Stimulated activated CD8-positive, alpha-beta memory T cell treated with anti-CD3 and anti-CD28 coated beads, Interleukin-12 subunit alpha, Interleukin-12 subunit beta, amount 100 ng/mL, for 24 hours (primary cell): ENCODE measurements around the gene TLE2.
"Not testable (repeated sequence)": the region's sequence is repeated elsewhere in the genome, so short reads cannot be mapped to it uniquely, and the experiment has no call there.

Experiments
- DNase-seq: peaks from one replicate; pipeline ENCODE4 v3.0.0-alpha.2; 2020; ENCODE audit errors: extremely low read depth

TLE2 gene

DNA sequence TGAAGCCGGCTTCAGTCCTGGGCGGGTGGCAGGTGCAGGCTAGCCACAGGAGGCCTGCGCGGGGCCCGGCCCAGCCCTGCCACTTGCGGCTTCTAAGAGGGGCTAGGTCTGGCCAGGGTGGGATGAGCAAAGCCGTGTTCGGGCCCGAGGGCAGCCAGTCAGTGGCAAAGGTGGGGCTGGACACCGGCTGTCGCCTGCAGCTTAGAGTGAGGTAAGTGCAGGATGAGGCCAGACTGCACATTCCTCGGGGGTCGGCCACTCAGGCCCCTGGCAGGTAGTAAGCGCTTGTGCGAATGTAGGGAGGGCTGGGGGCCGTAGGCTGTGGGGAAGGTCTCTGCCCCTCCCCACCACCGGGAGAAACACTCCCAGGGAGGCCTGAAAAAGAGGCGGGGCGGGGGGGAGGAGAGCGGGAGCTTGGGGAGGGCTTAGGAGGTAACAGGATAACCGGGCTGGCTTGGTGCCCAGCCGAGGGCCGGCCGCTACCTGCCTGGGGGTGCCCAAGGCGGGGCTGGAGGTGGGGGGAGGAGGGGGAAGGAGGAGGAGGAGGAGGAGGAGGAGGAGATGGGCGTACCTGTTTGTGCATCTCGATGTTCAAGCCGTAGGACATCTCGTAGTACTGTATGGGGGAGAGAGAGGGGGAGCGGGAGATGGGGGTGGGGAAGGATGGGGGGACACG, 26.8 kb upstream of the TLE2 start:
- DNase-seq: no peak

DNA sequence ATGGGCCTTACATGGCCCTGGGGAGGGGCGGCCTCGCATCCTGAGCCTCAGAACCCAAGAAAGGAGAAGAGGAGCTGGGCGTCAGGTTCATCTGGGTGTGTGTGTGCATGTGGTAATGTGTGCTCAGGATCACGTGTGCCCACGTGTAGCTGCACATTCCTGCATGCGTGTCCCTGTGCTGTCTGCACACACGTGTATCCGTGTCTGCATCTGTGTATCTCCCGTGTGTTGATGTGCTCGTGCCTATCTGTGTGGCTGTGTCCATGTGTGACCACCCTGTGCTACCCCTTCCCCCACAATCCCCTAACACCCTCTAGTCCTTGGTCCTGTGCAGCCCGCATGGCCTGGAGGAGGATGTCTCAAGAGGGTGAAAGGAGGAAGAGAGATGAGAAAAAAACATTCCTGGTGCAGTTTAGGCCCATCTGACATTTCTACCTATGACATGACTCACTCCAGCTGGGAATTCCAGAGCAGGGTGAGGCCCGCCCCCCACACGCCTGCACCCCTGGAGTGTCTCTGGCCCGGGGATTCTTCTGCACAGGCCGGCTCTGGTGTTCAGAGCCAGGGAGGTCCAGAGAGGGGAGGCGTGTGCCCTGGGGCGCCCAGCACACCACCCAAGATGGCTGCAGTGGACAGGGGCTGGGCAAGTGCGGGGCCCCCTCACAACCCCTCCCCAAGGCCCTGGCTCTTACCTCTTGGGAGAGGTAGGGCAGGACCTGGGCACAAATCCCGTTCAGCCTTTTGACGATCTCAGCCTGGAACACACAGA, 26.1 kb upstream of the TLE2 start:
- no peak for DNase-seq

DNA sequence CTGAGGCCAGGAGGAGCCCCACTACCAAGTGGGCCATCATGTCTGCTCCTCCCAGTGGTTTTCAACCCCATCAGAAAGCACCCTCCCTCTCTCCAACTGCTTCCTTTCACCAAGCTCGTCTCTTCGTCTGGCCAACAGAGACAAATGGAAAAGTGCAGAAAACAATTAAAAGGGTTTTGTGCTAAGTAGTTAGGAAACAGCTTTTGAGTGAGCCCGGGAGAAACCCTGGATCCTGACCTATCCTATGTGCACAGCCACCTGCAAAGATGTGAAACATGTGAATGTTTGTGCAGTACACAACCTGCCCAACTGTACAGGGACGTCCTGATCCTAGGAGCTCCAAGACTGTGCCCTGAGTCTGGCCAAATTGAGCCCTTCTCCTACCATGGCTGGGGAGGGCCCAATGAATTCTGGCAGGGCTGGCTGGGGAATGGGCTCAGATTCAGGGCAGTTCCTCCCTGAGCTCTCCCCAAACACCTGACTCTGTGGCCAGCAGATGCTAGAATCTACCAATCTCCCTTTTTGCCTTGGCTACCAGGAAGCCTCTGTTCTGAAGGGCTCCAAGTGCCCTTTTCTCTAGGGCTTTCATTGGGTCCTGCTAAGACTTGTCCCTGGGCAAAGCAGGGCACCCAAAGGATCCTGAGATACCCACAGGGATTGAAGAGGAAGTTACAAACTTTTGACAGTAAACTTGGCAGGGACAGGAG, 25.3 kb upstream of the TLE2 start:
- DNase-seq: no peak

DNA sequence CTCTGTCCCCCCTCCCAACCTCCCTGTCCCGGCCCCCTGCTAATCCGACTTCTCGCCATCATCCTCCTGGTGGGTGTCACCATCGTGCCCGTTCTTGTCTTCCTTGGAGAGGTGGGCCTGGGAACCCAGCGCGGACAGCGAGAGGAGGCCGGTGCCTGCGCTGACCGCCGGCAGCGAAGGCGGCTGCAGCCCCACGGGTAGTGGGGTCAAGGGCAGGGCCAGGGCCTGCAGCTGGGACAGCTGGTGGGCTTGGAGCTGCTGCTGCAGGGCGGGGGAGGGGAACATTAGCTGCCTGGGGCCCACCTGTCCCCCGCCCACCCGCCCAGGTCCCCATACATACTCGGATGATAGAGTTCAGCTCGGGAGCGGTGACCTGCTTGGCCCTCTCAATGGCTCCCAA, 24.7 kb upstream of the TLE2 start:
- no peak for DNase-seq

DNA sequence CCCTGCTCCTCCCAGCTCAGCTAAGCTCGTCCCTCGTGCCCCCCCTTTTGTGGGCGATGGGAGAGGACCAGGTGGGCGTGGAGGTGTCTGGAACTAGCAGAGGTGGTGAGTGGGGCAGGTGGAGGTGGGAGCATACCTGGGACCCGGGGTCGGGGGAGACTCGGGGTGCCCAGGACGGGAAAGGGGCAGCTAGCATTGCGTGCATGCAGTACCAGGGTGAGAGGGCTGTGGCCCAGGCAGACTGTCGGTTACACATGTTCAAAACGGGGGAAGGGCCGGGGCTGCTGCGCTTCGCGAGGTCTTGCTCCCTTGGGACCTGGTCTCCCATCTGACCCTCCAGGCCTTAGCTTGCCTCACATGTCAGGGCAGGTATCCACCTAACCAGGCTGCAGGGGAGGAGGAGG, 24.1 kb upstream of the TLE2 start:
- no peak for DNase-seq

DNA sequence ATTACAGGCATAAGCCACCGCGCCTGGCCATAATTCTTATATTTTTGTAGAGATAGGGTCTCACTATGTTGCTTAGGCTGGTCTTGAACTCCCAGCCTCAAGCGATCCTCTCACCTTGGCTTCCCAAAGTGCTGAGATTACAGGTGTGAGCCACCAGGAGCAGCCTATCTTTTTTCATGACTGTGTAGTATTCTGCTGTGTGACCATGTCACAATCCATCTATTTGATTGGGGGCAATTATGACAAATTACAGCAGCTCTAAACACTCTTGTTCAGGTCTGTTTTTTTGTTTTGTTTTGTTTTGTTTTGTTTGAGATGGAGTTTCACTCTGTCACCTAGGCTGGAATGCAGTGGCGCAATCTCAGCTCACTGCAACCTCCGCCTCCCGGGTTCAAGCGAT, 20.9 kb upstream of the TLE2 start:
- not testable (repeated sequence) for DNase-seq

DNA sequence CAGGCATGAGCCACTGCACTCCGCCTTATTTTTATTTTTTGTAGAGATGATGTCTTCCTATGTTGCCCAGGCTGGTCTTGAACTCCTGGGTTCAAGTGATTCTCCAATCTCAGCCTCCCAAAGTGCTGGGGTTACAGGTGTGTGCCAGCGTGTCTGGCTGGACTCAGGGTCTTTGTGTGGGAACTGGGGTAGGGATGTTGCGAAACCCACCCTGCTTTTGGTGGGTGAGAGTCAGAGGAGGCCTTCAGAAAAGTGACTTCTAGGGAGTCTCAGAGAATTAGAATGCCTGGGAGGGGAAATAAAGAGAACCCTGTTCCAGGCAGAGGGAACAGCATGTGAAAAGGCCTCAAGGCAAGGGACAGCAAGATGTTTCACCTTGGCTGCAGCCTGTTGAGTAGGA, 20.0 kb upstream of the TLE2 start:
- DNase-seq: no peak

DNA sequence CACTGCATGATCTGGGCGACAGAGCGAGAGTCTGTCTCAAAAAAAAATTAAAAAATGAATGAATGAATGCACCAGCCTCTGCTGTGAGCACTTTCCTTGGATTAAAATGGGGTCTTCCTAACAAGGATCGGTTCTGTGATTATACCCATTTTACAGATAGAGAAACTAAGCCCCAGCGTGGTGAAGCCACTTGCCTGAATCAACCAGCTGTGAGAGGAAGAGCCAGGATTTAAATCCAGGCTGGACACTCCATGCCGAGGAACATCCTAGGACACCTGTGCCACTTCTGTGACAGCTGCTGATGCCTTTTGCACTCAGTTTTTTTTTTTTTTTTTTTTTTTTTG, 19.1 kb upstream of the TLE2 start:
- no peak for DNase-seq

DNA sequence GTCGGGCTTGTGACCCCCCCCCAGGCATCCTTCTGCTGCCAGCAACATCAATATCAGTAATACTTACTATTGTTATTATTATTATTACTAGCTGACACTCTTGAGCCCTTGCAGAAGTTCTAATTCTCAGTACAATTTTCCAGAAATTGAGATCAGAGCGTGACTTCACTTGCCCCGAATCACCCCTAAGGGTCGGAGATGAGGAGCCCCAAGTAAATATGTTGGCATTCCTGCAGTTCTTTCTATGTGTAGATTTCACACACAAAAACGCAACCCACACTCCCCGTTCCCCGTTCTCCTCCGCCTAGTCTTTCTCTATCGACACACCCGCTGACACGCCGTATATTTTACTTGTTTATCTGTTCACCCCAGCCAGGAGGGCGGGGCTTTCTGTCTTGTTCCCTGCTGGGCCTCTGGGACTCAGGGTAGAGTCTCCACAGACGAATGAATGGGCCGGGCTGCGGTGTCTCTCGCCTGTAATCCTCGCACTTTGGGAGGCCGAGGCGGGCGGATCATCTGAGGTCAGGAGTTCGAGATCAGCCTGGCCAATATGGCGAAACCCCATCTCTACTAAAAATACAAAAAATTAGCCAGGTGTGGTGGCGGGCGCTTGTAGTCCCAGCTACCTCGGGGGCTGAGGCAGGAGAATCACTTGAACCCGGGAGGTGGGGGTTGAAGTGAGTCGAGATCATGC, 18.6 kb upstream of the TLE2 start:
- DNase-seq: no peak

DNA sequence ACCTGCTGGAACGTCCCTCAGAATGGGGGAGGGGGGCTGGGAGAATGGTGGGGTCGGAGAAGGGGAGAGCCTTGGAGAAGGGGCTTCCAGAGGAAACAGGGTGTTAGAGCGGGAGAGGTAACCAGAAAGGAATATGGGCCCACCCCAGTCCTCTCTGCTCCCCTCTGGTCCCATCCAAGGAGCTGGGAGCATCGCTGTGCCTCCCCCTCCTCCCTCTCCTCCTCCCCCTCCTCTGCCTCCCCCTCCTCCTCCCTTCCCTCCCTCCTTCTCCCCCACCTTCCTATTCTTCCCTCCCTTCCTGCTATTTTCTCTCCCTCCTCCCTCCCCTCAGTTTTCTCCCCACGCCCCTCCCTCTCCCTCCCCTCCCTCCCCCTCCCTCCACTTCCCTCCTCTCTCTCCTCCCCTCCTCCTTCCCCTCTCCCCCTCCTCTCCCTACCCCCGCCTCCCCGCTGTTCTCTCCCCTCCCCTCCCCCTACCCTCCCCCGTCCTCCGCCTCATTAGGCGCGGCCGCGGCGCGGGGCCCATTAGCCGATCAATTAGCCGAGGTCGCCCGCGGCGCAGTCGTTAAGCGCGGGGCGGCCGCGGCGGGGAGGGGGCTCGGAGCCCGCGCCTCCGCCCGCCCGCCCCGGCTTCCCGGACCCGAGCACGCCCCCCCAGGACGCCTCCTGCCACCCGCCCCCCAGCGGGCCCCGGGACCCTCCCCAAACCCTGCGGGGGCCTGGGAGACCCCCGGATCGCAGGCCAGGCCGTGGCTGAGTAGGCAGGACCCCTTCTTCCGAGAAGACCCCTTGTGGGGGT, 17.8 kb upstream of the TLE2 start:
- DNase-seq: no peak

DNA sequence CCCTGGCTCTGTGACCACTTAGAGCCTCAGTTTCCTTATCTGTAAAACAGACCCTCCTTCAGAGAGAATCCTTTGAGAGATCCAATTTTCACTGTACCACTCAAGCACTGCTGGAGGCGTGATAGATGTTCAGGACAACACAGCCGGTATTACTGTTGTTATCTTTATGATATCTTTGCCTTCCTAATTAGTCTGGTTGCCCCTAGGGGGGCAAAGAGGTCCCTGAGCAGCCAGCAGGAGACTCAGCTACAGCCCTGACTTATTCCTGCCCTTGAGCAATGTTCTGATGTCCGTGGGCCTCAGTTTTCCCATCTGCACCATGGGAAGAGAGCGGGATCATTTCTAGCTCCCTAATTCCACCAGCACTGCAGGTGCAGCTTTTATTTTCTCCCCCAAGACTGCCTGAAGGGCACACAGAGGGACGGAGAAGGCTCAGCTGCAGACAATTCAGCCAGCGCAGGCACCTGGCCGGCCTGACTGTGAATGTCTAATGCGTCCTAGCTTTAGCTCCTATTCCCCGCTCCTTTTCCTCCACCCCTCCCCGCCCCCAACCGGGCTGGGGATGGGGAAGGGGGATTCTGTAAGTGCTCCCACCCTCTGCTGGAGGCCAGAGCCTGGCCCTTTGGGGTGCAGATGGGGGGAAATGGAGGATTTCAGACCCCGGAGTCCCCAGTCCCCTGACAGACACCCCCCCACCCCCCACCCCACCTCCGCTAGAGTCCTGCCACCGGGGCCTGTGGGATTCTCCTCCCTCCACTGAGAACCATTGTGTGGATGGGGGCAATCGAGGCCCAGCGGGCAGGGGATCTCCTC, 17.0 kb upstream of the TLE2 start:
- DNase-seq: no peak

DNA sequence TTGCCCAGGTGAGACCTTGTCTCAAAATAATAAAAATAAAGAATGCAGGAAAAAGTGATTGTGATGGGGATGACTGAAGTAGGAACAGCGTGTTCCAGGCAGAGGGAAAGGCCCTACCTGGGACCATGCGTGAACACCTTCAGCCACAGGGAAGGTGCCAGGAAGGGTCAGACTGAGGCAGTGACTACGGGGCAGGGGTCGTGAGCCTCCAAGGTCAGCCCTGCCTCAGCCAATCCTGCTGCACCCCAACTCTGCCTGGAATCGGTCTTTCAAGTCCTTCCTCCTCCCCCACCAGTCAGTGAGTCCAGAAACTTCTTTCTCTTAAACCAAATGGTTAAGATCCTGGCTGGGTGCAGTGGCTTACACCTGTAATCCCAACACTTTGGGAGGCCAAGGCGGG, 16.1 kb upstream of the TLE2 start:
- no peak for DNase-seq

DNA sequence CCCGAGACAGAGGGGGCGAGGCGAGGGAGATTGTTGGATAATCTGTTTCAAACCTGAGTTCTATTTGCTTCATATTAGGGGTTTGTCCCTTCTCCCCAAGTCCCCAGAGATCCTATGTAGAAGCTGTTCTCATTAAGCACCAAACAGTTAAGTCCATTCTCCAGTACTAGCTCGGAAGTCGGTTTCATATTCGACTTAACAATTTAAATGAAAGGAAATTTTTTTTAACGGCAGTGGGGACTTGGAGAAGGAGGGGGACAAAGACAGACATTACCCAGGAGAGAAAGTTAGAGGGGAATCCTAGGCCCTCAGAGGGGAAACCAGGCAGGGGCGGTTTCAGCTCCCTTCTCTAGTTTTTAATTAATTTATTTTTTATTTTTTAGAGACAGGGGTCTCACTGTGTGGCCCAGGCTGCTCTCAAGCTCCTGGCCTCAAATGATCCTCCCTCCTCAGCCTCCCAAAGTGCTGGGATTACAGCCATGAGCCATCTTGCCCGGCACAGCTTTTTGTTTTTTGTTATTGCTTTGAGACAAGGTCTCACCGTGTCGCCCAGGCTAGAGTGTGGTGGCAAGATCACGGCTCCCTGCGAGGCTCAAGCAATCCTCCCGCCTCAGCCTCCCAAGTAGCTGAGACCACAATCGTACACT, 13.7 kb upstream of the TLE2 start:
- no peak for DNase-seq

DNA sequence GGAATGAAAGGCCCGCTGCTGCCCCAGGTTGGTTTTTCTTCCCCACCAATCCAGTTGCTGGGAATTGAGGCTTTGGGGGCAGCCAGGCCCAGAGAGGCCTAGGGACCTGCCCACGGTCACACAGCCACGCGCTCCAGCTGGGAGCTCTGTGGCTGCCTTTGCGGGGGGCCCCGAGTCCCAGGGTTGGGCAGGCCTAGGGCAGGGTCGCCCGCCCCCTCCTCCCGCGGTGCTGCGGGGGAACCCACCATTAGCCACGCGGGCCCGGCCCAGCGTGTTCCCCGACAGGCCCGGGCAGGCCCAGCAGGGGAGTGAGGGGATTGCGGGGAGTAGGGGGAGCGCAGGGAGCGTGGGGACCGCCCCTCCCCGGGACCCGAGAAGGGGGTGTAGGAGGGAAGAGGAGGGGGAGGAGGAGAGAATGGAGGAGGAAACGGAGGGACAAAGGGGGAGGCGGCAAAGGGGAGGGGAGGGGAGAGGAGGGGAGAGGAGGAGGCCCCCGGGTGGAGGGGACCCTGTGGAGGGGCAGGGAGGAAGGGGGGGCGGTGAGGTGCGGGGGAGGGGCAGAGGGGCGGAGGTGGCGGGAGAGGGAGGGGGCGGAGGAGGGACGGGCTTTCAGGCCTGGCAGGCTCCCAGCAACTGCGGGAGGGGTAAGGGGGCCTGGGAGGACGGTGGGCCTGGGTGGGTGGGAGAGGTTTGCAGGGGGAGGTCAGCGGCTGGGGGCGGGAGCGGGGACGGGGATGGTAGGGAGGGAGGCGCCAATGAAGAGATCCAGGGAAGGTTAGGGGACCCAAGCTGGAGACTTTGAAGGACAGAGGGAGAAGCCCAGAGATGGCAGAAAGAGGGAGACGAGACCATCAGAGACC, 12.9 kb upstream of the TLE2 start:
- DNase-seq: no peak

DNA sequence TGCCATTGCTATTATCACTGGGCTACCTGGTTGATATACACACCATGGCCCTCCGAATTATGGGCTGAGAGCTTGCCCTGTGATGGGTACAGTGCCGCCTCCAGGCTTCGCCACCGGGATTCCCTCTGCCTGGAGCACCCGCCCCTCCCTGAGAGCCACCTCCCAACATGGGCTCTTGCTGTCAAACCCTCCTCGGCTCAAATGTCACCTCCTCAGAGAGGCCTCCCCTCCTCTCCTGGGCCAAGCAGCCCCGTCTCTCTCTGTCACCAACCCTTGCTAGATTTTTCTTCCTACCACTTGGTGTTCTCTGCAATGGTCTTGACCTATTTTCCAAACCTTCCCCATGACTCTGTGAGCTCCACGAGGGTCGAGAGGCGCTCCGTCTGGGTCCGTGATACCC, 12.2 kb upstream of the TLE2 start:
- no peak for DNase-seq

DNA sequence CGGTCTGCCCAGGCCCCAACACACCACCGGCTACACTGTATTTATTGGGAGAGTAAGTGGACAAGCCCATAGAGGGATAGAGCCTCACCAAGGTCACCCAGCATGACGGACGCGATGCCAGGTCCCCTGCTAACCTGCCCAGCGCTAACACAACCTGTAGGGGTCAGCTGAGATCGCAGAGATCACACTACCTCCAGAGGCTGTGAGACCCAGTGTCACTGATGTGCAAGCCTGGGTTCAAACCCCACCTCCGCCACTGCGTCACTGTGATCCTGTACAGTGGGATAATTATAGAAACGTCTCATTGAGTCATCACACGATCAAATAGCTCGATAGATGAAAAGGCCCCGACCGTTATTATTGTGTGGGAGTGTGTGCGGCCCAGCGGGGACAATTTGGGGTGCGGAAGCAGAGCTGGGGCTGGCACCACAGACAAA, 10.6 kb upstream of the TLE2 start:
- no peak for DNase-seq

DNA sequence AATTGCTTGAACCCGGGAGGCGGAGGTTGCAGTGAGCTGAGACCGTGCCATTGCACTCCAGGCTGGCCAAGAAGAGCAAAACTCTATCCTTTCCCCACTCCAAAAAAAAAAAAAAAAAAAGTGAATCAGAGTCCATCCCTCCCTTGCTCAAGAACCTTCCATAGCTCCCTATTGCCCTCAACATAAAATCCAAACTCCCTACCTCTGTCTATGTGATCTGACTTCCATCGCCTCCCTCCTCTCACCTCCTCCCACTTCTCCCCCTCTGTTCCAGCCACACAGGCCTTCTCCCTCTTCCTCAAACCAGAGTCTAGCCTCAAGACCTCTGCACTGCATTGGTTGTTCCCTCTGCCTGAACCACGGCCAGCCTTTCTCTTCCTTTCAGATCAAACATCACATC, 10.0 kb upstream of the TLE2 start:
- no peak for DNase-seq

DNA sequence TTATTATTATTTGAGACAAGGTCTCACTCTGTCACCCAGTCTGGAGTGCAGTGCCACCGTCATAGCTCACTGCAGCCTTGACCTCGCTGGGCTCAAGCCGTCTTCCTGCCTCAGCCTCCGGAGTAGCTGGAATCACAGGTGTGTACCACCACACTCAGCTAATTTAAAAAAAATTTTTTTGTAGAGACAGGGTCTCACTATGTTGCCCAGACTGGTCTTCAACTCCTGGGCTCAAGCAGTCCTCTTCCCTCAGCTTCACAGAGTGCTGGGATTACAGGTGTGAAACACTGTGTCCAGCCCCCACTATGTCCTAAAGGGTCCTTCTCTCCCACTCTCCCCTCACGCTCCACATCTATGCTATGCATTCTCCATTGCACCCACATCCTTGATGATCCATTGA, 9.1 kb upstream of the TLE2 start:
- no peak for DNase-seq

DNA sequence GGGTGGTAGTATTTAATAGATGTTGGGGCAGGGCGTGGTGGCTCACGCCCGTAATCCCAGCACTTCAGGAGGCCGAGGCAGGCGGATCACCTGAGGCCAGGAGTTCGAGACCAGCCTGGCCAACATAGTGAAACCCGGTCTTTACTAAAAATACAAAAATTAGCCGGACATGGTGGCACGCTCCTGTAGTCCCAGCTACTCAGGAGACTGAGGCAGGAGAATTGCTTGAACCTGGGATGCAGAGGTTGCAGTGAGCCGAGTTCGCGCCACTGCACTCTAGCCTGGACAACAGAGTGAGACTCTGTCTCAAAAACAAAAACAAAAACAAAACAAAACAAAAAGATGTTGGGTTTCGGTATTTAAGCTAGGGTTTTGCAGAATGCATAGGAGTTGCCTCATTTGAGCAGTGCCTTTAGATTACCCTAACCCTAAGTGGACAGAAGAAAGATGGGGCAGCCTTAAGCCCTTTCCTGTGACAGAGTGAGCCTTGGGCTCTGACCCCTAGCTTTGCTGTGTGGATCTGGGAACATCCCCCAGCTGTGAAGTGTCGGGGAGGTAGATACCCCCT, 8.0 kb upstream of the TLE2 start:
- DNase-seq: not testable (repeated sequence)
